Endometrial microvascular endothelial cells (primary cell): ENCODE data around the gene DNAH9. TPM values are rescaled to one million over a fixed set of nuclear protein-coding genes. Genes with fewer than 3 reads are reported as not detected.
"Not testable (repeated sequence)": the region's sequence is repeated elsewhere in the genome, so short reads cannot be mapped to it uniquely, and the experiment has no call there.

Experiments
- in situ Hi-C: cut with HindIII; loops from 2 replicates; pipeline ENCODE4 v1.10.0; 2017; ENCODE audit warnings: low sequenced_read_pairs, low pct_unique_long_range_greater_than_20kb; ENCODE audit errors: inconsistent ontology term
- total RNA-seq: library from RNA; depleted of rRNA; stranded (reverse); fragments of >200 nt; gene quantifications from one replicate; pipeline ENCODE4 v1.2.3, GENCODE V29; 2015; ENCODE audit errors: inconsistent ontology term

DNAH9 gene
- total RNA-seq, 1 donor from 2014 or later = 0.46 TPM

DNA sequence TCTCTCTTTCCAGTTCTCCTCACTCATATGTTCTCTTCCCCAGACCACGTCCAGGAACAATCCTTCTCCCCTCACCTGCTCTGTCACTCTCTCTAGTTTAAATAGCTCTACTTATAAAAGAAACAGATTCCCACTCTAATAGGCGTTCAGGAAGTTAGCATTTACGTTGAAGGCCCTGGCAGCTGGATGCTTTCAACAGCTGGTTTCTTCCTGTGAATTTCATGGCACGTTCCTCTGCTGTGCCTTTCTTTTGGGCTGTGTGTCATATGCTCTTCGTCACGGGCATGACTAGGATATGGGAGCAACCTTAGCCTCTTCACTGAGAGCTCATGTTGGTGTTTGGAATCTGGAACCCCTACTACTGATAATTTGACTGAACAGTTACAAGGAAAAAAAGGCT, 325.8 kb downstream of the DNAH9 start:
- in situ Hi-C loops = no loop called here

DNA sequence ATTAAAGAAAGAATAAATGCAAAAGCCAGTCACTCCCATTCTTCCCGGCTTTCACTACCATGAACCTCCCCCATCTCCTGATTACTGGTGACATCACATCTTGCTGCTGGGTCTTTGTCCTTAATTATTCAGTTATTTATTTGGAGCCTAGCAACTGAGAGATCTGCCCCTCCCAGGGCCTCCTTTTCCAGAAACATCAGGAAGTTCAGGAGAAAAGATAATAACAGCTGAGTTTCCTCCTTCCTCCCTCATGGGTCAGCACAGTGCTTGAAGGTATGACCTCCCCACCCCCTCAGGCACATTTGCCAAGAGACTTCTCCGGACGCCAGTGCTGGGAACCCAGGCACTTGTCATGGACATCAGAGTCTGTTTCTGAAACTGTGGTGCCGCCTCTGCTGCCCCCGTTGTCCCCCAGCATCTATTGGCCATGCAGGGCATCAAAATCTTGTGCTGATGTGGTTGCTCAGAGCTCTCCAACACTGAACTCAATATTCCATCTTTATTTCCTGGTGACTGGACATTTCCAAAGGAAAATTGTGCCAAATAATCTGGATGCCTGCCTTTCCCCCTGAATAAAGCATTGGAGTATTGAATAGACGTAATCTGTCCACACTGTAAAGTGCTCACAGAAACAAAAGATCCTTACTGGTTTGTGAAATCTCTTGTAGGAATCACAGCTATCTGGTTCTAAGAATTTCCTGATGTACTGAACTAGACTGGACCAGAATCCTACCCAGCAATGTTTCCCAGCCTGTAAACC, 327.2 kb downstream of the DNAH9 start:
- in situ Hi-C loops = no loop called here

DNA sequence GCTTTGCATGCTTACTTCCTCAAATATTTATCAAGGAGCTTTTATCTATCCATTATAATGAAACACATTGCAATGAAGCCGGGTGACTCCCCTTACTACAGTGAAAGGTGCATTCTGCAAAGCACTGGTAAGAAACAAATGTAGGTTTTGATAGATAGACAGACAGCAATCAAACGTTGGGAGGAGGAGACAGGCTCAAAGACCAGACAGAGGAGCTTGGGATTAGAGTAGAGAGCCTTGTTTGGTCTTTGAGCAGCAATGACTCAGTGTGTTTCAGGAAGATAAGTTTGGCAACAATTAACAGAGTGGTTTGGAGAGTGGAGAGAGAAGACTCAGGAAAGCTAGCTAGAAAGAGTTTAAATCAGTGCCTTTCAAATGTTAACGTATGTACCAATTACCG, 330.2 kb downstream of the DNAH9 start:
- in situ Hi-C loops = no loop called here

DNA sequence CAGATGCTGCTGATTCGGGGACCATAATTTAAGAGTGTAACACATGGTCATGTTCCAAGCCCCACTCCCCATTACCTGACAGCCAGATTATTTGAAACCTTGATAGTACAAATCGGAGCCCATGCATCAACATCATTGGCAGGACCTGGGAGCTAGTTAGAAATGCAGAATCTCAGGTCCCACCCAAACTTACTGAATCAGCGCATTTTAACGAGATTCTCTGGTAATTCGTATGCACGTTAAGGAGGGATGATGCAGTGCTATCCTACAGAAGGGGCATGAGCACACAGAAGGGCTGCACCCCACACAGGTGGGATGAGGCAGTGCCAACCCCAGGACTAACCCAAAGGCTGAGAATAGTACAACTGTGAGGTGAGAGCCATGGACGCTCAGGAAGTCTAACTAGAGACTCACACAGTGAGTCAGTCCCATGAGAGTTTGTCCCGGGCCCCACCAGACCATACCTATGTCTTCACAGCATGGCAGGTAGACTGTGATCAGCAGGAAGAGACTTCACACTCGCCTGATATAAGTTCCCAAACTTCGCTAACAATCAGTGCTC, 334.1 kb downstream of the DNAH9 start:
- in situ Hi-C loops = no loop called here

DNA sequence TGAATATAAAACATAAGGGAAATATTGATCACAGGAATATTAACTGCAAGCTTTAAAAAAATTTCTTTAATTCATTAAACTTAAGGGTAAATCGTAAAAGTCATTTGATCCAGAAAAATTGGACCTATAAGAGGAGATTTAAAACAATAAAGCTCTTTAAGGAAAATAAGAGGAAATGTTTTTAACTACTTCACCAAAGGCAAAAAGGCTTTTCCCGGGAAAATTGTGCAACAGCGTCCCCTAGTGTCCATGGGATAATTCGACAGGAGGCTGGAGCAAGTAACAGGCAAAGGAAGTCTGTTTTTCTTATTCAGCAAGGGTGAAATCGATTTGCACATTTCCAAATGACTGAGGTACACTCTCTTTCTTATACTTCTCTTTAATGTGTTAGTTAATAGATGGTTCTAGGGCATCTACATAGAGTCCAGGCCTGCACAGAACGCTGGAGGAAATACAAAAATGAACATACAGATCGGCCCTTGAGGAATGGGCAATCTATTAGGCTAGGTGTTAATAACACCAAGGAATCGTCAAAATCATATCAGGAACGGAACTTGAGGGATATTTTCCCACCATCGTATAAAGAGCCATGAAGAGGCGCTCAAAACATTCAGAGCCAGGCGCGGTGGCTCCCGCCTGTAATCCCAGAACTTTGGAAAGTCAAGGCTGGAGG, 337.6 kb downstream of the DNAH9 start:
- in situ Hi-C loops = no loop called here

DNA sequence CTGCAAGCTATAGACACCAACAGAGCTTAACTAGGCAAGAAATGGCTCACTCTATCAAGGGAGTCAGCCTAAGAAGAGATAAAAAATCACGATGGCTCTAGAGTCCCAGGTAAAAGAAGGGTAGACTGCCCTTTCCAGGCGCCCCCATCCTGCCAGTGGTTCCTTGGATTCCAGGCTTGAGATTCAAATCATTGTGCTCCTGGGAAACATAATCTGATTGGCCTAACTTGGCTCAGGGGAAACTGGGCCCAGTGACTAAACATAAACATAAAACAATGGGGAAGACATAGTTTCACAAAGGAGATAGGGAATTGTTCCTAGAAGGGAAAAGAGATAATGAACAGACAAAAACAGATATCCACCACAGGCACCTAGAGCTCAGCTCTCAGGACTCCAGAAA, 342.6 kb downstream of the DNAH9 start:
- in situ Hi-C loops = no loop called here

DNA sequence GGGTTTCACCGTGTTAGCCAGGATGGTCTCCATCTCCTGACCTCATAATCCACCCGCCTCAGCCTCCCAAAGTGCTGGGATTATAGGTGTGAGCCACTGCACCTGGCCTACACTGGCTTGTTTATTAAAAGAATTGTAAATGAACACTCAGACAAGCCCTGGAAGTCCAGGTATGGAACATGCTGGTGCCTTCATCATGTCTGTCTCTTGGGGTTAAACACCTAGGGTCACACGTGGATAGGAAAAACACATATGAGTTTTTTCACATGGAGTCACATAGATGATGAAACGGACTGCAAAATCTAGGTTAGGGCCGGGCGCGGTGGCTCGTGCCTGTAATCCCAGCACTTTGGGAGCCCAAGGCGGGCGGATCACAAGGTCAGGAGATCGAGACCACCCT, 344.8 kb downstream of the DNAH9 start:
- in situ Hi-C loops = not testable (repeated sequence)

DNA sequence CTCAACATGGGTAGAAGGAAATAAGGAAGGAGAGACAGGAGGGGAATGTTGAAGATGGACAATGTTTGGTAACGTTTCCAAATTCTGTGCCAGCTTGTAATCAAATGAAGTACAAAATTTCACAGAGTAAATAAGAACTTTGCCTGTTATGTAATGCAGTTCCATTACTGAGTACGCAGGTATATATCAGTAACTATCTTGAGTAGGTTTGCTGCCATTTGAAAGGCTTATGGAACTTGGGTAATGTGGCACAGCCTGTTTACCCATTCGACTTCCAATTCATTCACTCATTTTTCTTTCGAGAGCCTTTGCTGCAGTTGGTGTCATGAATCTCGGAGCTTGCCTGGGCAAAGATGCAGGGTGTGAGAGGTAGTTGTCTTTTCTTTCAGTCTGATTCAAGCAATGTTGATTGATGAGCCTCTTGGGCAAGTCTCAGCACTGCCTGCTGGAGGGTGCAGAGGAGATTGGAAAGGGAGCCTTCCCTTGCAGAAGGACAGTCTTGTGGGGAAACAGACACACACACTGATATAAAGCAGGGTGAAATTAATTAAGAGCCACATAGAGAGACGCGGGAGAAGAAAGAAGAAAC, 345.6 kb downstream of the DNAH9 start:
- in situ Hi-C loops = no loop called here

DNA sequence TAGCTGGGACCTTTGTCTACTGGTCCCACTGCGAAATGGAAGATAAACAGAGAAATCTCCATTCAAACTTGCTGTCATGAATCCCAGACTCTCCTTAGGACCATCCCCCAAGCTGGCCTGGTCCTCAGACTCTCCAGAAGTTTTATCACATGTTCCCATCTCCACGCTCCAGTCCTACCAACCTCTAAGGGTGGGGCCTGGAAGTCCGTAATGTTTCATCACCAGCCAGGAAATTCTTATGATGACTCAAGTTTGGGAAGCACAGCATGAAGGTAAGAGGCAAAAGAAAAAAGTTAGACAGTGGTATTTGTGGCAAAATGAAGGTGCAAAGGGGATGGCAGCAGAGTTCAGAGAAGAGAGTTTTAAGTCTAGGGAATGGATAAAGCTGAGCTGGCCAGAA, 346.3 kb downstream of the DNAH9 start:
- in situ Hi-C loops = no loop called here

DNA sequence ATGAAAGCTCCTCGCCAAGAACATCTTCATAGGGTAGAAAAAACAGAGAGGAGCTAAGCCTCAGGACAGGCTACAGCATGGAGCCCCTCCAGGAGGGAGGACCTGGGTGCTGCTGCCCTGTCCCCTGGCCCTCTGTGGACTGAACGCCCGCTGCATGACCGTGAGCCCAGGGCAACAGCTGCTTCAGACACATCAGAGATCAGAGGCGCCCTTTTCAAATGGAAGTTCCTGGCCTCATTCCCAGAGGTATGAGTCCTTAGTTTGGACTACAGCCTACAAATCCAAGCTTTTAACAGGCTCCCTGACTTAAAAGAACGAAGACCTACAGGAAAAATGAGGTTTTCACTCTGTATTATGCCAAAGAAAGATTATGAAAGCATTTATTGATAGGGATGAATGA, 350.5 kb downstream of the DNAH9 start:
- in situ Hi-C loops = no loop called here

DNA sequence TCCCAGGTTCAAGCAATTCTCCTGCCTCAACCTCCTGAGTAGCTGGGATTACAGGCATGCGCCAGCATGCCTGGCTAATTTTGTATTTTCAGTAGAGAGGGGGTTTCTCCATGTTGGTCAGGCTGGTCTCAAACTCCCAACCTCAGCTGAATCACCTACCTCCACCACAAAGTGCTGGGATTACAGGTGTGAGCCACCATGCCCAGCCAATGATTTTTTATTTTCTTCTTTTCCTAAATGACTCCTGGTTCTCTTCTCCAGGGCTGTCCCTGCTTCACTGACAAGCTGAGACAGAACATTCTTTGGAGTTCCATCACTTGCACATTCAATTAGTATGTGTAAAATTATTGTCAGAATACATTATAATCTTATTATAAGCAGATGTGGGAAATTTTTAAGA, 351.3 kb downstream of the DNAH9 start:
- in situ Hi-C loops = not testable (repeated sequence)

DNA sequence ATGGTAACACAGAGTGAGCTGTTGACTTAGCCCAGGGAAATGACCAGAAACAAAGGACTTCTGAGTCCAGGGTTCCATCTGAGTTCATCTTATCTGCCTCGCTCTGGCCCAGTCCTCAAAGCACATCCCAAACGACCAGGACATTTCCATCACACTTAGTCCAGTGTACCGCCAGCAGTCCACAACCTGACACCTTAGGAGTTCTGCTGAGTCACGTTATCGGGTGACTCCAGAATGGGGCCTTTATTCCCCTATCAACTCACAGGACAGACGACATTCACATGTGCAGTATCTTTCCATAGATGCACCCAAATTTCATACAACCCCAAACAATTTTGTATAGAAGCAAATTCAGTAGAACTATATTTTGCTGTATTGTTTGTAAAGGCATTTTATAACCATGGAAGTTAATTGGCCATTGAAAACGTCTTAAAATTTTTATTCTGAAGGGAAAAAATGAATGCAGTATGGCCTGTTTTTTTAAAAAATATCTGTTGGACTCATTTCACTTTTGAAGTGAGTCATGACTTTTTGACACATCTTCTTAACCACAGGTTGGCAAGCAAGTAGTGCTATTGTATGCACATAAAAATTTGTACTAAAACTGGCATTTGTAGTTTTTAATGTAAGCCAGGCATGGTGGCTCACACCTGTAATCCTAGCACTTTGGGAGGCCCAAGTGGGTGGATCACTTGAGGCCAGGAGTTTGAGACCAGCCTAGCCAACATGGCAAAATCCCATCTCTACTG, 352.7 kb downstream of the DNAH9 start:
- in situ Hi-C loops = no loop called here

DNA sequence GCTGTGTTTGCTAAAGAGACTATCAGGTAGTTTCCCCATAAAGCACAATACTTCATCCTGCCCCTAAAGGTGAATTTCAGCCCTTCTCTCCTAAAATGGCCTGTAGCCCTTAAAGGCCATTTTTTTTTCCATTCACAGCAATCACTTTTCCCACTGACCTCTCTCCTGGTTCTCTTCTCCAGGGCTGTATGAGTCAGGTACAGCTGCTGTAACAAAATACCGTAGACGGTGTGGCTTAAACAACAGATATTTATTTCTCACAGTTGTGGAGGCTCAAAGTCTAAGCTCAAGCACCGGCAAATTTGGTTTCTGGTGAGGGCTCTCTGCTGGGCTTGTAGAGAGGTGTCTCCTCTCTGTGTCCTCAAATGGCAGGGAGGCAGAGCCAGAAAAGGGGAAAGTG, 354.3 kb downstream of the DNAH9 start:
- in situ Hi-C loops = no loop called here

DNA sequence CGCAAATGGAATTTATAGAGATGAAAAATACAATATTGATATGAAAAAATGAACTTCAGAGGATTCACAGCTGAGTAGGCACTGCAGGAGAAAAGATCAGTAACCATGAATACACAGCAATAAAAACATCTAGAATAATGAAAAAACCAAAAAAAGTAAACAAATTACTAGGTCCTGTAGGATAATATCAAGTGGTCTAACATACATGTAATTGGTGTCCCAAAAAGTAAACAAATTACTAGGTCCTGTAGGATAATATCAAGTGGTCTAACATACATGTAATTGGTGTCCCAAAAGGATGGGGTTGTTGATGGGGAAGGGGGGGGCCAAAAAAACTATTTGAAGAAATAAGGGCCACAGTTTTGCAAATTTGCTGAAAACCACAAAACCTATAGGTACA, 355.7 kb downstream of the DNAH9 start:
- in situ Hi-C loops = no loop called here

DNA sequence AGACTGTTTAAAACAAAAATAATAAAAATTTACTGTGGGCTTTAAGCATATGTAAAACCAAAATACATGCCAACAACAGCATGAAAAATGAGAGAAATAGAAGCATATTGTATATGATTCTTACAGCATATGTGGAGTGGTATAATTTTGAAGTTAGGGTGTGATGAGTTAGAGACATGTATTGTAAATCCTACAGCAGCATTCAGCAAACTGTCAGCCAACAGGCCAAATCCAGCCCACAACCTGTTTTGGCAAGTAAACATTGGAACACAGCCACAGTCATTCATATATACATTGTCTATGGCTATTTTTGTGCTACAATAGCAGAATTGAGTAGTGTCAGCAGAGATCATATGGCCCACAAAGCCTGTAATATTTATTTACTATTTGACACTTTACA, 356.7 kb downstream of the DNAH9 start:
- in situ Hi-C loops = no loop called here

DNA sequence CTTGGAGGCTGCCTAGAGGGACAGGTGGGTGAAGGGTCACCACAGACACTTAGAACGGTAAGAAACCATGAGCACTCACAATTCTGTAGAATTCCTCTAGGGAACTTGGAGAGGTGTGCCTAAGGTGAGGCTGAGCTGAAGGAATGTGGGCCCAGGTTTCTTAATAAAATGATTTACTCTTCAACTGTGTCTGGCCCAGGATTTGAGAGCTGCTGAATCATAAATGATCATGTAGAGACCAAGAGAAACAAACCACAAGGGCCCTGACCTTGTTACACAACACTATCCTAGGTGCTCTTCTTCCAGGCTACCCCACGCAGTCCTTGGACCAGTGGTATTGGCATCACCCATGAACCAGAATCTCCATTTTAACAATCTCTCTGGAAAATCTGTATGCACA, 371.3 kb downstream of the DNAH9 start:
- in situ Hi-C loops = no loop called here

DNA sequence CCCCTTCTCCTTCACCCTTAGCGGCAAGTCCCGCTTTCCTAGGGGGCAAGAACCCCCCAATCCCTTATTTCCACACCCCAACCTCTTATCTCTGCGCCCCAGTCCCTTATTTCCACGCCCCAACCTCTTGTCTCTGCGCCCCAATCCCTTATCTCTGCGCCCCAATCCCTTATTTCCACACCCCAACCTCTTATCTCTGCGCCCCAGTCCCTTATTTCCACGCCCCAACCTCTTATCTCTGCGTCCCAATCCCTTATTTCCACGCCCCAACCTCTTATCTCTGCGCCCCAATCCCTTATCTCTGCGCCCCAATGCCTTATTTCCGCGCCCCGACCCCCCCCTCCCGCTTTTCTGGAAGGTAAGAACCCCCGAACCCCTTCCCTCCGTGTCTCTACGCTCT, 374.5 kb downstream of the DNAH9 start:
- in situ Hi-C loops = not testable (repeated sequence)

DNA sequence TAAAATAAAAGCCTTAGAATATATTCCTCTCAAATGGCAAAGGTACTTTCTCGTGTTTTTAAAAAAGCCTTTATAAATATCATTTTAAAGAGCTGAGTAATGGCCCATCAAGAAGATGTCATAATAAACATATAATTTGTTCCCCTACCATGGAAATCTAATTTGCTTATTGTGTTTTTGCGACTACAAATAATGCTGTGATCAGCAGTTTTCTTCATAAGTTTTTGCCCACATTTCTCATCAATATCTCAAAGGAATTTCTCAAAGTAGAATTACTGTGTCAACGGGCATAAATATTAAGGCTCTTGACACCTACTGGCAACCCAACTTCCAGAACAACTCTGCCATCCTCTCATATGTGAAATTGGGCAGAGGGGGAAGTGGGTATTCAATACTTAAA, 381.5 kb downstream of the DNAH9 start:
- in situ Hi-C loops = no loop called here

DNA sequence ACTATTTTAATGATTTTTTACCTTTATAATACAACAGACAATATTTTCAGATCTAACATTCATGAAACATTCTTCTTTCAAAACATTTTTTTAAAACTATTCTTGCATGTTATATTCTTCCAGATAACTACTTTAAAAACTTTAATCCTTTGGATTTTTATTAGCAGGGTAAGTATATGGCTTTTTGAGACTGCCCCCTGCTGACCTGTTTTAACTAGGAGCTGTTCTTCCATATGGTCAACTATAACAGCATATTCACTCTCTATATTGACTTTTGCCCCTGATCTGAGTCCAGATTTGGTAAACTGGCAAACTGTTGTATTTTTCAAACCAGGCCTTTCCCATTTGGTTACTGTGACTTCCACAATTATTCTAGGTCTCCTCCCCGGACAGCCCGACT, 382.5 kb downstream of the DNAH9 start:
- in situ Hi-C loops = no loop called here
